Measurements from ENCODE around the gene PCCA.
A peak's percentile ranks its signal among the peaks of the same experiment; 100 is the strongest.

The PCCA gene

DNA sequence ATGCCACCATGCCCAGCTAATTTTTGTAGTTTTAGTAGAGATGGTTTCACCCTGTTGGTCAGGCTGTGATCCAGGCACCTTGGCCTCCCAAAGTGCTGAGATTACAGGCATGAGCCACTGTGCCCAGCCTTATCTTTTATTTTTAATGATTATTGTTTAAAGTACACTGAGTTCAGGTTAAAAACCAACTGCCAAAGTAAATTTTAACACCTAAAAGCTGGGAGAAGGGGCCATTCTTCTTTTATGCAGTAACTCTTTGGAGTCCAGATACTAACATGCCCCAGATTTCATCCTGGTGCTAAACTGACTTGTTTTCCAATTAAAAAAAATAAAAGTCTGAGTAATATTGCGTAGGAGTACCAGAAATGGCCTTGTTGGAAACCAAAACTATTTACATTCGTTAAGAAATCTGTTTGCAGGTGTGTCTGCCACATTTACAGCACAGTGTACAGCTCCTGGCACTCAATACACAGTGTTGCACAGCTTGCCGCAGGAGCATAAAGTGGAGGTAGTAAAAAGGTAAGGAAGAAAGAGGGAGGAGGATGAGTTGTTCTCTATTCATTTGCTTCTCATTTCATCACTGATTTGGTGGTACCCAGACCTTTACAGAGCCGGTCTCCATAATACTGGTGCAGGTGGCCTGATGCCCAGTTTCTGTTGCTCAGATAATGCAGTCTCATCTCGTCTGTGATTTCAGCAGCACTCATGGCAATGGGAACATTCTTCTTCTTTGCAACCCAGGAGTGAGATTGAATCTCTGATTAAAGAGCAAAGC is 108.9 kb downstream of the PCCA start:
- H3K27me3 ChIP-seq (ENCODE audit: low read depth, low read length): no peaks in the 10 kb centered on the region
- H3K9me3 ChIP-seq (ENCODE audit: control insufficient read depth in 1 of 2, low read length in 2 of 2): no peaks in the 10 kb centered on the region
- H3K4me1 ChIP-seq (ENCODE audit: control insufficient read depth in 1 of 2, insufficient read depth in 2 of 2, low read length in 2 of 2): no peaks in the 10 kb centered on the region
- peak overlapping the region in 1 of 2 donors; percentile 13 for H3K4me3 ChIP-seq (ENCODE audit: low read depth in 1 of 2, low read length in 2 of 2)
- H3K36me3 ChIP-seq (ENCODE audit: control insufficient read depth in 1 of 2, insufficient read depth in 2 of 2, low read length in 2 of 2): no peaks in the 10 kb centered on the region
- no peak overlapping the region for H3K27ac ChIP-seq (ENCODE audit: low read length)

DNA sequence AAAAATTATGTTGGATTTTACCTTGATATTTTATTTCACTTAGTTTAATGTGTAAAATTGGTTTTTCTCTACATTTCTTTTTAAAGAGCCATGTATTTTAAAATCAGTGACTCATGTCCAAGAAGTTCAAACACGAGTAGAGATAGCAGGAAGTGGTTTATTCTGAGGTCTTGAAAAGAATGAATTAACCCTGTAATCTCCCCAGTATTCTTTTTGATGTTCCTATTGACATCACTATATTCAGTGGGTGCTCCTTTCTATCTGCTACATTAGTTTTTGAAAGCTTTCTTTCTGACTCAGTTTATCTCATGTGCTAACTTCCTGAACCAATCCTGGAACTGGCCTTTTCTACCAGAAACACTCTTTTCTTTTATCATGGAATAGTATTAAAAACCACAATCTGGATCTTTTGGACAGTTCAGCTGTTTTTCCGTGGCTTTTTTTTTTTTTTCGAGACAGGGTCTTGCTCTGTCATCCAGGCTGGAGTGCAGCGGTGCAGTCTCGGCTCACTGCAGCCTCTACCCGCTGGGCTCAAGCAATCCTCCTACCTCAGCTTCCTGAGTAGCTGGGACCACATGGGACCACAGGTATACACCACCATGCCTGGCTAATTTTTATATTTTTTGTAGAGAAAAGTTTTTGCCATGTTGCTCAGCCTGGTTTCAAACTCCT is 114.9 kb downstream of the PCCA start:
- H3K27me3 ChIP-seq (ENCODE audit: low read depth, low read length): no peaks in the 10 kb centered on the region
- H3K4me3 ChIP-seq (ENCODE audit: low read depth in 1 of 2, low read length in 2 of 2): no peak overlapping the region
- H3K27ac ChIP-seq (ENCODE audit: low read length): no peak overlapping the region
- no peaks in the 10 kb centered on the region for H3K9me3 ChIP-seq (ENCODE audit: control insufficient read depth in 1 of 2, low read length in 2 of 2)
- H3K36me3 ChIP-seq (ENCODE audit: control insufficient read depth in 1 of 2, insufficient read depth in 2 of 2, low read length in 2 of 2): no peaks in the 10 kb centered on the region
- H3K4me1 ChIP-seq (ENCODE audit: control insufficient read depth in 1 of 2, insufficient read depth in 2 of 2, low read length in 2 of 2): no peaks in the 10 kb centered on the region

DNA sequence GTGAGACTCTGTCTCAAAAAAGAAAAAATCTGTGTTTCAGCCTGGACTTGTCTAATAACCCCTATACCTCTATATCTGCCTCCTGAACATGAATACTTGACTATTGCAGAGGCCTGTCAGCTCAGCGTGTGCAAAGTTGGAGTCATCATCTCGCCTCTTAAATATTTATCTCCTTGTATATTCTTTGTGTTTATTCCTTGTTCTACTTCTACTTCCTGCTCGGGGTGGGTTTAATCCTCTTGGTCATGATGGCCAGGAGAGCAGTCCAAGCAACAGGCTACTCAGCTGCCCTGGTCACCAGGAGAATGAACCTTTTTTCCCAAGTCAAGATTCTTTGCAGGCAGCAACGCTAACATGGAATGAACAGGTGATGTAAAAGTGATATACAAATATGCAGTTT is 119.1 kb downstream of the PCCA start:
- Histone ChIP-seq H3K27ac (ENCODE audit: low read length) (no peak overlapping the region), H3K36me3 (ENCODE audit: control insufficient read depth in 1 of 2, insufficient read depth in 2 of 2, low read length in 2 of 2) (peaks cover 9 to 16% of the 10 kb centered on the region in 2 donors), H3K4me3 (ENCODE audit: low read depth in 1 of 2, low read length in 2 of 2) (no peak overlapping the region), H3K9me3 (ENCODE audit: control insufficient read depth in 1 of 2, low read length in 2 of 2) (peaks cover 0 to 2% of the 10 kb centered on the region in 2 donors), H3K4me1 (ENCODE audit: control insufficient read depth in 1 of 2, insufficient read depth in 2 of 2, low read length in 2 of 2) (no peaks in the 10 kb centered on the region), H3K27me3 (ENCODE audit: low read depth, low read length) (no peaks in the 10 kb centered on the region)

DNA sequence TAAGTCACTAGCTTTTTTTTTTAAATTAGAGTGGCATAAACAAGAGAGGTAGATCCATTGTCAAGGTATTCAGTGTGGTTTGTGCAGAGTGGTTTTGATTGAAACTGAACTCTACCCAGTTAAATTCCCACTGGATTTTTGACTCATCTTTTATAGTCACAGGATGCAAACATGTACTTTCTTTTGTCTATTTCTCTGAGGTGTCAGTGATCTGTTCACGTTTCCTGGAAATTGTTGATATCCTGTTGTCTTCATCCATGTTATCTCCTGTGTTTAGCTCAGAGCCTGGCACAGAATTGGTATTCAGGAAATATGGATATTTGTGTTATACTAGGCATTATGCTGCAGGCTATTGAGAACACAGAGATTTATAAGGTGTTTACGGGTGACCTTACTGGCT is 119.7 kb downstream of the PCCA start:
- Histone ChIP-seq H3K36me3 (ENCODE audit: control insufficient read depth in 1 of 2, insufficient read depth in 2 of 2, low read length in 2 of 2) (peaks cover 9 to 18% of the 10 kb centered on the region in 2 donors), H3K27ac (ENCODE audit: low read length) (no peak overlapping the region), H3K4me1 (ENCODE audit: control insufficient read depth in 1 of 2, insufficient read depth in 2 of 2, low read length in 2 of 2) (no peaks in the 10 kb centered on the region), H3K27me3 (ENCODE audit: low read depth, low read length) (no peaks in the 10 kb centered on the region), H3K9me3 (ENCODE audit: control insufficient read depth in 1 of 2, low read length in 2 of 2) (peaks cover 0 to 2% of the 10 kb centered on the region in 2 donors), H3K4me3 (ENCODE audit: low read depth in 1 of 2, low read length in 2 of 2) (no peak overlapping the region)

DNA sequence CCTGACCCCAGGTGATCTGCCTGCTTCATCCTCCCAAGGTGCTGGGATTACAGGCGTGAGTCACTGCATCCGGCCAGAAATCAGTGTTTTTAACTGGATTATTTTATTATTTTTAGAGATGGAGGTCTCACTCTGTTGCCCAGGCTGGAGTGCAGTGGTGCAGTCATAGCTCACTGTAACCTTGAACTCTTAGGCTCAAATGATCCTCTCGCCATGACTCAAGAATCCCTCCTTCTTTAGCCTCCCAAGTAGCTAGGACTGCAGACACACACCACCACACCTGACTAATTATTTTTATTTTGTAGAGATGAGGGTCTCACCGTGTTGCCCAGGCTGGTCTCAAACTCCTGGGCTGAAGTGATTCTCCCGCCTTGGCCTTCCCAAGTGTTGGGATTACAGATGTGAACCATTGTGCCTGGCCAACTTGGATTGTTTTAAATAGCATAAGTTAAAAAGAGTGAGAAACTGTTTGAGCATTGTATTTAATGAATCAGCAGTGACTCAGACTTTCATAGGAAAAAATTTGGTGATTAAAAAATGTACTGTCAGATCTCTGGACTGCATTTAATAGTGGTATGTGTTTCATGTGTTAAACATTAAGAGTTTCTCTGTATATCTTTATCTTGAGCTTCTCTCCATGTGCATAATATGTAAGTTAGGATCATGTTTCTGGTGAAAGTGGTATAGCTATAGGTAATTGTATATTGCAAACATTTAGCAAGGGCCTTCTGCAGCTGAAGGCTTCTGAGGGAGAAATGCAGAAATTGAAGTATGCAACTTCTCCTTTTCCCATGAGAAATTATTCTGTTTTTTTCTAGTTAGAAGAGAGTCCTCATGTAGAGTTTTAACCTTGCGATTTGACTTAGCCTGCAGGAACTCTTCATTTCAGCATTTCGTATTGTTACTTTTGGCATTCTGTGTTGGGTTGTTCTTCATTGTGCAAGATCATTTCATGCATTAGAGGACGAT is 121.2 kb downstream of the PCCA start:
- H3K36me3 ChIP-seq (ENCODE audit: control insufficient read depth in 1 of 2, insufficient read depth in 2 of 2, low read length in 2 of 2): peaks cover 9 to 23% of the 10 kb centered on the region in 2 donors

DNA sequence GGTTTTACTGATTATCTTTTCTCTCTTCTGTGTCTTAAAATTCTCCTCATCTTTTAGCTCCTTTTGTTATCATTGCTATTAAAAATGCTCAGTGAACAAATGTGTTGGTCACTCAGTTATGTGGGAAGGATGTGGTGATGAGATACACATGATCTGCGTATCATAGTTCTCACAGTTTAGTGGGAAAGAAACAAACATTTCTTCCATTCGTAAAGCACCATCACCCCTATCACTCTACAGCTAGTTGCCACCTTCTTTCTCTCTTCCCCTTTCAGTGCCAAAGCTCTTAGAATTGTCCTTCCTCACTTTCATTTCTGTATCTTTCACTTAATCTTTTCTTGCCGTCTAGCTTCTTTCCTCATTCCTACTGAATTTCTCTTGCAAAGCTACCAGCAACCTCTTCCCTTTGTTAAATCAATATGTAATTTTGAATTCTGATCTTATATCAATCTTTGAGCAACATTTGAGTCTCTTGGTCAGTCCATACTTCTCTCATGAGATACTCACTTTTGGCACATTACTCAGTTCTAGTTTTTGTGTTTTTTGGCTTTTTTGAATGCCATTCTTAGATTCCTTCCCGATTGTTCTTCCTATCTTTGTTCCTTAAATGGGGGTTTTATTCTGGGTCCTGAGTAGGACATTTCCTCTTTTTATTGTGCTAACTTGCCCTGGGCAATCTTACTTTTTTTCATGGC is 122.3 kb downstream of the PCCA start:
- Histone ChIP-seq H3K4me3 (ENCODE audit: low read depth in 1 of 2, low read length in 2 of 2) (no peak overlapping the region), H3K36me3 (ENCODE audit: control insufficient read depth in 1 of 2, insufficient read depth in 2 of 2, low read length in 2 of 2) (peaks cover 11 to 25% of the 10 kb centered on the region in 2 donors), H3K27ac (ENCODE audit: low read length) (no peak overlapping the region), H3K27me3 (ENCODE audit: low read depth, low read length) (no peaks in the 10 kb centered on the region), H3K9me3 (ENCODE audit: control insufficient read depth in 1 of 2, low read length in 2 of 2) (peaks cover 0 to 2% of the 10 kb centered on the region in 2 donors), H3K4me1 (ENCODE audit: control insufficient read depth in 1 of 2, insufficient read depth in 2 of 2, low read length in 2 of 2) (no peaks in the 10 kb centered on the region)

More for the DNA sequence above, 121.2 kb downstream of the PCCA start:
- Histone ChIP-seq H3K27me3 (ENCODE audit: low read depth, low read length) (no peaks in the 10 kb centered on the region), H3K4me3 (ENCODE audit: low read depth in 1 of 2, low read length in 2 of 2) (no peak overlapping the region), H3K9me3 (ENCODE audit: control insufficient read depth in 1 of 2, low read length in 2 of 2) (peaks cover 0 to 2% of the 10 kb centered on the region in 2 donors), H3K4me1 (ENCODE audit: control insufficient read depth in 1 of 2, insufficient read depth in 2 of 2, low read length in 2 of 2) (no peaks in the 10 kb centered on the region), H3K27ac (ENCODE audit: low read length) (no peak overlapping the region)

DNA sequence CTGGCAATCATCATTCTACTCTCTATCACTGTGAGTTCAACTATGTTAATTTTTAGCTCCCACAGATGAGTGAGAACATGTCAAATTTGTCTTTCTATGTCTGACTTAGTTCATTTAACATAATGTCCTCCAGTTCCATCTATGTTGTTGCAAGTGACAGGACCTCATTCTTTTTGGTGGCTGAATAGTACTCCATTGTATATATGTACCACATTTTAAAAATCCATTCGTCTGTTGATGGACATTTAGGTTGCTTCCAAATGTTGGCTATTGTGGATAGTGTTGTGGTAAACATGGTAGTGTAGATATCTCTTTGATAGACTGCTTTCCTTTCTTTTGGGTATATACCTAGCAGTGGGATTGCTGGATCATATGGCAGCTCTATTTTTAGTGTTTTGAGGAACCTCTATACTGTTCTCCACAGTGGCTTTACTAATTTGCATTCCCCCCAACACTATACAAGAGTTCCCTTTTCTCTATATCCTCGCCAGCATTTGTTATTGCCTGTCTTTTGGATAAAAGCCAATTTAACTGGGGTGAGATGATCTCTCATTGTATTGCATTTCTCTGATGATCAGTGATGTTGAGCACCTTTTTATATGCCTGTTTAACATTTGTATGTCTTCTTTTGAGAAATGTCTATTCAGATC is 124.1 kb downstream of the PCCA start:
- Histone ChIP-seq H3K36me3 (ENCODE audit: control insufficient read depth in 1 of 2, insufficient read depth in 2 of 2, low read length in 2 of 2) (peaks cover 15 to 28% of the 10 kb centered on the region in 2 donors), H3K27ac (ENCODE audit: low read length) (no peak overlapping the region), H3K4me3 (ENCODE audit: low read depth in 1 of 2, low read length in 2 of 2) (no peak overlapping the region), H3K4me1 (ENCODE audit: control insufficient read depth in 1 of 2, insufficient read depth in 2 of 2, low read length in 2 of 2) (no peaks in the 10 kb centered on the region), H3K27me3 (ENCODE audit: low read depth, low read length) (no peaks in the 10 kb centered on the region), H3K9me3 (ENCODE audit: control insufficient read depth in 1 of 2, low read length in 2 of 2) (peaks cover 0 to 2% of the 10 kb centered on the region in 2 donors)

DNA sequence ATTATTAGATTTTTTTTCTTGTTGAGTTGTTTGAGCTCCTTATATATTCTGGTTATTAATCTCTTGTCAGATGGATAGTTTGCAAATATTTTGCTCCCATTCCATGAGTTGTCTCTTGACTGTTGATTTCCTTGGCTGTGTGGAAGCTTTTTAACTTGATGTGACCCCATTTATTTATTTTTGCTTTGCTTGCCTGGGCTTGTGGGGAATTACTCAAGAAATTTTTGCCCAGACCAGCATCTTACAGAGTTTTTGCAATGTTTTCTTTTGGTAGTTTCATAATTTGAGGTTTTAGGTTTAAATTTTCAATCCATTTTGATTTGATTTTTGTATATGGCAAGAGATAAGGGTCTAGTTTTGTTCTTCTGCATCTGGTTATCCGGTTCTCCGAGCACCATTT is 124.7 kb downstream of the PCCA start:
- no peaks in the 10 kb centered on the region for H3K4me1 ChIP-seq (ENCODE audit: control insufficient read depth in 1 of 2, insufficient read depth in 2 of 2, low read length in 2 of 2)
- peaks cover 15 to 28% of the 10 kb centered on the region in 2 donors for H3K36me3 ChIP-seq (ENCODE audit: control insufficient read depth in 1 of 2, insufficient read depth in 2 of 2, low read length in 2 of 2)
- peaks cover 0 to 2% of the 10 kb centered on the region in 2 donors for H3K9me3 ChIP-seq (ENCODE audit: control insufficient read depth in 1 of 2, low read length in 2 of 2)

DNA sequence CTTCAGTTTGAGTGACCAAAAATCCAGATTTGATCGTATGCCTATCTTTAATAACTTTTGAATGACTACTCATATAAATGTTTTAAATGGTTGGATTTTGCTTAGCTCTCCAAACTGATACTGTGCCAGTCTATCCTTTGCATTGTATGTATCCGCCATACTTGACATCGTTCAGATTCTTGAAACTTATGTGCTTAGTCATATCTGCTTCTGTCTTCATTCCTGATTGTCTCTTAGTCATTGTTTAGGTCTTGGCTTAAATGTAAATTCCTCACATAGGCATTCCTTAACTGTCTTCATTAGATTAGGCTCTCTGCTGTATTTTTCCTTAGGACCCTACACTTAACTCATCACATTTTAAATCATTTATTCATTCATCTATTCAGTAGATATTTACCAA is 126.0 kb downstream of the PCCA start:
- Histone ChIP-seq H3K9me3 (ENCODE audit: control insufficient read depth in 1 of 2, low read length in 2 of 2) (peaks cover 0 to 2% of the 10 kb centered on the region in 2 donors), H3K27me3 (ENCODE audit: low read depth, low read length) (no peaks in the 10 kb centered on the region), H3K36me3 (ENCODE audit: control insufficient read depth in 1 of 2, insufficient read depth in 2 of 2, low read length in 2 of 2) (peaks cover 15 to 28% of the 10 kb centered on the region in 2 donors), H3K27ac (ENCODE audit: low read length) (no peak overlapping the region), H3K4me3 (ENCODE audit: low read depth in 1 of 2, low read length in 2 of 2) (no peak overlapping the region), H3K4me1 (ENCODE audit: control insufficient read depth in 1 of 2, insufficient read depth in 2 of 2, low read length in 2 of 2) (no peaks in the 10 kb centered on the region)

More for the DNA sequence above, 124.7 kb downstream of the PCCA start:
- Histone ChIP-seq H3K27me3 (ENCODE audit: low read depth, low read length) (no peaks in the 10 kb centered on the region), H3K27ac (ENCODE audit: low read length) (no peak overlapping the region), H3K4me3 (ENCODE audit: low read depth in 1 of 2, low read length in 2 of 2) (no peak overlapping the region)

DNA sequence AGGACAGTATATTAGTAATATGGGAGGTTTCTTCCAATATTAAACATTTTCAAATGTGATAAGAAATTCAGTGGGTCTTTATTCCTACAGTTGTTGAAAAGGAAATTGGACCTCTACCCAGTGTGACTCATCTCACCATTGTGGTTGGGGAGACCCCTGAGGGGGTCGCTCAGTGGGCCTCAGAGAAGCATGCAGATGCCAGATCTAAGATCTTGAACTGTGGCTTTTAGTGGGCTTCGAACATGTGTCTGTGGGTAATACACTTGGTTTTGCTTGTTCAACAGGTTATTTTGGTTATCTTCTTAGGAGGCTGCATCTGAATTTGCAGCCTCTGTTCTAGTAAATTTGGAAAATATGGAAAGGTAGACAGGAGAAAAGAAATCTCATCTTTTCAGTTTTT is 132.3 kb downstream of the PCCA start:
- no peaks in the 10 kb centered on the region for H3K4me1 ChIP-seq (ENCODE audit: control insufficient read depth in 1 of 2, insufficient read depth in 2 of 2, low read length in 2 of 2)
- H3K27me3 ChIP-seq (ENCODE audit: low read depth, low read length): no peaks in the 10 kb centered on the region
- no peak overlapping the region for H3K4me3 ChIP-seq (ENCODE audit: low read depth in 1 of 2, low read length in 2 of 2)
- H3K9me3 ChIP-seq (ENCODE audit: control insufficient read depth in 1 of 2, low read length in 2 of 2): no peaks in the 10 kb centered on the region
- H3K36me3 ChIP-seq (ENCODE audit: control insufficient read depth in 1 of 2, insufficient read depth in 2 of 2, low read length in 2 of 2): peaks cover 3 to 4% of the 10 kb centered on the region in 2 donors
- no peak overlapping the region for H3K27ac ChIP-seq (ENCODE audit: low read length)

Measured in muscle layer of duodenum (tissue), 2 donors.